ENCODE measurements around the gene CAMK2A. TPM values are rescaled to one million over a fixed set of nuclear protein-coding genes. Genes with fewer than 3 reads are reported as not detected.

Gene CAMK2A
- total and polyA plus RNA-seq, 2 experiments from 2014 or later, result 11.8 to 47.7 TPM

- DNase-seq (ENCODE audit: low read depth in 1 of 2, low spot score in 1 of 2), result no peak
- H3K9me3 ChIP-seq (ENCODE audit: low read depth), result no peaks in the 10 kb centered on the region
- H3K27ac ChIP-seq, result no peak overlapping the region
- H3K36me3 ChIP-seq, result no peaks in the 10 kb centered on the region
- TF ChIP-seq CTCF (IDR thresholded peaks at IDR 0.05; ENCODE audit: low read depth, low read length), result no peak
- H3K4me3 ChIP-seq, result no peak overlapping the region
- H3K27me3 ChIP-seq, result peaks cover 43% of the 10 kb centered on the region
- peaks cover 3% of the 10 kb centered on the region for H3K4me1 ChIP-seq (ENCODE audit: low read depth)
Observed at GRCh38 chr5:150184990-150185912, 104.3 kb downstream of the CAMK2A start.

GRCh38 chr5:150184006-150184405 is 105.6 kb downstream of the CAMK2A start:
- DNase-seq (ENCODE audit: low read depth in 1 of 2, low spot score in 1 of 2), result no peak
- no peaks in the 10 kb centered on the region for H3K36me3 ChIP-seq
- peaks cover 3% of the 10 kb centered on the region for H3K4me1 ChIP-seq (ENCODE audit: low read depth)

GRCh38 chr5:150183436-150183835 is 106.1 kb downstream of the CAMK2A start:
- no peaks in the 10 kb centered on the region for H3K36me3 ChIP-seq
- no peaks in the 10 kb centered on the region for H3K9me3 ChIP-seq (ENCODE audit: low read depth)
- H3K27ac ChIP-seq, result no peak overlapping the region
- no peak overlapping the region for H3K4me3 ChIP-seq
- no peak for TF ChIP-seq CTCF (IDR thresholded peaks at IDR 0.05; ENCODE audit: low read depth, low read length)
- peaks cover 3% of the 10 kb centered on the region for H3K4me1 ChIP-seq (ENCODE audit: low read depth)
- DNase-seq (ENCODE audit: low read depth in 1 of 2, low spot score in 1 of 2), result no peak
- H3K27me3 ChIP-seq, result peaks cover 25% of the 10 kb centered on the region

More at GRCh38 chr5:150184006-150184405, 105.6 kb downstream of the CAMK2A start:
- TF ChIP-seq CTCF (IDR thresholded peaks at IDR 0.05; ENCODE audit: low read depth, low read length), result no peak
- Histone ChIP-seq H3K27me3 (peaks cover 31% of the 10 kb centered on the region), H3K4me3 (no peak overlapping the region), H3K27ac (no peak overlapping the region), H3K9me3 (ENCODE audit: low read depth) (no peaks in the 10 kb centered on the region)

GRCh38 chr5:150182774-150183173 is 106.8 kb downstream of the CAMK2A start:
- Histone ChIP-seq H3K4me1 (ENCODE audit: low read depth) (peaks cover 3% of the 10 kb centered on the region), H3K9me3 (ENCODE audit: low read depth) (no peaks in the 10 kb centered on the region)

More at GRCh38 chr5:150182774-150183173, 106.8 kb downstream of the CAMK2A start:
- H3K27me3 ChIP-seq, result peaks cover 18% of the 10 kb centered on the region
- H3K4me3 ChIP-seq, result no peak overlapping the region
- H3K36me3 ChIP-seq, result no peaks in the 10 kb centered on the region
- DNase-seq (ENCODE audit: low read depth in 1 of 2, low spot score in 1 of 2), result no peak
- TF ChIP-seq CTCF (IDR thresholded peaks at IDR 0.05; ENCODE audit: low read depth, low read length), result no peak
- no peak overlapping the region for H3K27ac ChIP-seq

All from cardiac muscle cell (in vitro differentiated cells and primary cell).